ENCODE data around the gene DEFB128.

The DEFB128 gene

GRCh38 chr20:164618-165017 lies 24.9 kb downstream of the DEFB128 start:
- TF ChIP-seq CTCF (IDR thresholded peaks at IDR 0.05; ENCODE audit: low read depth, low read length, missing control alignments): no peak
- H3K4me3 ChIP-seq (replicated peaks; ENCODE audit: low read depth, low read length): no peak overlapping the region
- DNase-seq (ENCODE audit: extremely low read depth, low read depth): no peak

GRCh38 chr20:157154-157553 lies 32.4 kb downstream of the DEFB128 start, which contains the start of gene DEFB127:
Gene DEFB127 (plus strand): TSS chr20:157454. CDS start chr20:157545, 91 bp downstream.
- no peak for DNase-seq (ENCODE audit: extremely low read depth, low read depth)
- H3K4me3 ChIP-seq (replicated peaks; ENCODE audit: low read depth, low read length): no peak within 1 kb of the TSS
- TF ChIP-seq CTCF (IDR thresholded peaks at IDR 0.05; ENCODE audit: low read depth, low read length, missing control alignments): no peak

GRCh38 chr20:152131-152530 lies 37.4 kb downstream of the DEFB128 start:
- TF ChIP-seq CTCF (IDR thresholded peaks at IDR 0.05; ENCODE audit: low read depth, low read length, missing control alignments): no peak
- H3K4me3 ChIP-seq (replicated peaks; ENCODE audit: low read depth, low read length): no peak overlapping the region
- no peak for DNase-seq (ENCODE audit: extremely low read depth, low read depth)

- no peak for TF ChIP-seq CTCF (IDR thresholded peaks at IDR 0.05; ENCODE audit: low read depth, low read length, missing control alignments)
- no peak for DNase-seq (ENCODE audit: extremely low read depth, low read depth)
- no peak overlapping the region for H3K4me3 ChIP-seq (replicated peaks; ENCODE audit: low read depth, low read length)
Measured at GRCh38 chr20:145877-146276, 43.6 kb downstream of the DEFB128 start.

- TF ChIP-seq CTCF (IDR thresholded peaks at IDR 0.05; ENCODE audit: low read depth, low read length, missing control alignments): no peak
- no peak within 1 kb of the TSS for H3K4me3 ChIP-seq (replicated peaks; ENCODE audit: low read depth, low read length)
- DNase-seq (ENCODE audit: extremely low read depth, low read depth): no peak
Measured at GRCh38 chr20:142290-142689, 47.2 kb downstream of the DEFB128 start, which contains the start of gene DEFB126. Gene DEFB126 (plus strand): TSS chr20:142590. CDS start chr20:142629, 39 bp downstream.
